Vagina (tissue), 2 donors: Measurements from ENCODE around the gene TRIM44. TPM values are rescaled to one million over a fixed set of nuclear protein-coding genes. Genes with fewer than 3 reads are reported as not detected.

Experiments used
- DNase-seq, 2 donors: peaks; one replicate each; pipeline ENCODE4 v3.0.0-alpha.2; 2017; ENCODE audit errors: extremely low spot score in 2 of 2
- H3K27ac ChIP-seq: fragments of 200-600 bp; sonication (generic); one replicate; pipeline ENCODE4 v1.5.1; 2019
- H3K27me3 ChIP-seq: fragments of 200-600 bp; sonication (generic); one replicate; pipeline ENCODE4 v1.5.1; 2019
- H3K36me3 ChIP-seq, 2 donors: fragments of 200-600 bp; sonication (generic); one replicate each; pipeline ENCODE4 v1.5.1; 2017 to 2019
- H3K4me1 ChIP-seq: fragments of 200-600 bp; sonication (generic); one replicate; pipeline ENCODE4 v1.5.1; 2019
- H3K4me3 ChIP-seq, 2 donors: fragments of 200-600 bp; sonication (generic); 1 replicate in 1 of 2; 2 replicates in 1 of 2; pipeline ENCODE4 v1.5.1; 2016 to 2019
- H3K9me3 ChIP-seq: fragments of 200-600 bp; sonication (generic); one replicate; pipeline ENCODE4 v1.5.1; 2019
- POLR2A ChIP-seq, 2 donors: fragments of 450-650 bp; IDR thresholded peaks; one replicate each; pipeline ENCODE4 v1.6.1; 2017; ENCODE audit warnings: antibody characterized with exemption in 2 of 2, mild to moderate bottlenecking in 2 of 2, moderate library complexity in 2 of 2
- POLR2AphosphoS5 ChIP-seq, 2 donors: sonication (generic); formaldehyde crosslinking; IDR thresholded peaks; one replicate each; pipeline ENCODE4 v1.9.0; 2017; ENCODE audit warnings: antibody characterized with exemption in 2 of 2, mild to moderate bottlenecking in 2 of 2, low read depth in 1 of 2; ENCODE audit not compliant: insufficient read depth in 1 of 2
- intact Hi-C: fragments of 100-400 bp; cut with DNase I; formaldehyde crosslinking; loops from one replicate; pipeline ENCODE4 v1.15.1; 2023
- total RNA-seq: library from RNA; depleted of rRNA; stranded (reverse); fragments of >200 nt; gene quantifications from one replicate; pipeline ENCODE4 v1.2.3, GENCODE V29; 2016
- TF ChIP-seq, protein P1 (sequence below), 3 experiments: fragments of 450-650 bp in 2 of 3; fragments of 200-600 bp in 1 of 3; sonication (generic) in 1 of 3; IDR thresholded peaks; one replicate each; pipeline ENCODE4 v1.5.1; 2017 to 2019; ENCODE audit warnings: antibody characterized with exemption in 3 of 3, mild to moderate bottlenecking in 2 of 3, moderate library complexity in 2 of 3

TRIM44 gene
- total RNA-seq, 1 donor from 2014 or later = 27.7 TPM

- Histone ChIP-seq H3K9me3 (no peaks in the 10 kb centered on the region), H3K4me3 (no peak overlapping the region), H3K36me3 (no peaks in the 10 kb centered on the region), H3K27ac (no peak overlapping the region), H3K4me1 (peaks cover 12% of the 10 kb centered on the region), H3K27me3 (no peaks in the 10 kb centered on the region)
- TF ChIP-seq, protein P1, sequence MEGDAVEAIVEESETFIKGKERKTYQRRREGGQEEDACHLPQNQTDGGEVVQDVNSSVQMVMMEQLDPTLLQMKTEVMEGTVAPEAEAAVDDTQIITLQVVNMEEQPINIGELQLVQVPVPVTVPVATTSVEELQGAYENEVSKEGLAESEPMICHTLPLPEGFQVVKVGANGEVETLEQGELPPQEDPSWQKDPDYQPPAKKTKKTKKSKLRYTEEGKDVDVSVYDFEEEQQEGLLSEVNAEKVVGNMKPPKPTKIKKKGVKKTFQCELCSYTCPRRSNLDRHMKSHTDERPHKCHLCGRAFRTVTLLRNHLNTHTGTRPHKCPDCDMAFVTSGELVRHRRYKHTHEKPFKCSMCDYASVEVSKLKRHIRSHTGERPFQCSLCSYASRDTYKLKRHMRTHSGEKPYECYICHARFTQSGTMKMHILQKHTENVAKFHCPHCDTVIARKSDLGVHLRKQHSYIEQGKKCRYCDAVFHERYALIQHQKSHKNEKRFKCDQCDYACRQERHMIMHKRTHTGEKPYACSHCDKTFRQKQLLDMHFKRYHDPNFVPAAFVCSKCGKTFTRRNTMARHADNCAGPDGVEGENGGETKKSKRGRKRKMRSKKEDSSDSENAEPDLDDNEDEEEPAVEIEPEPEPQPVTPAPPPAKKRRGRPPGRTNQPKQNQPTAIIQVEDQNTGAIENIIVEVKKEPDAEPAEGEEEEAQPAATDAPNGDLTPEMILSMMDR (IDR thresholded peaks at IDR 0.05) = no peak
- no peak for TF ChIP-seq POLR2A (IDR thresholded peaks at IDR 0.05)
- no peak for TF ChIP-seq POLR2AphosphoS5 (IDR thresholded peaks at IDR 0.05; ENCODE audit: insufficient read depth in 1 of 2, low read depth in 1 of 2)
- intact Hi-C loops = loop anchor here (10.0 kb wide), 1 partner anchor 450 kb away; no protein-coding TSS in a partner anchor
- no peak for DNase-seq
Observed at GRCh38 chr11:35814720-35815305, 152.2 kb downstream of the TRIM44 start.

- TF ChIP-seq, protein P1 (IDR thresholded peaks at IDR 0.05) = no peak
- TF ChIP-seq POLR2AphosphoS5 (IDR thresholded peaks at IDR 0.05; ENCODE audit: insufficient read depth in 1 of 2, low read depth in 1 of 2) (no peak), POLR2A (IDR thresholded peaks at IDR 0.05) (no peak)
- H3K27me3 ChIP-seq = no peaks in the 10 kb centered on the region
- H3K27ac ChIP-seq = no peak overlapping the region
- intact Hi-C loops = loop anchor here (10.0 kb wide), 1 partner anchor 449 kb away; no protein-coding TSS in a partner anchor
- peaks cover 12% of the 10 kb centered on the region for H3K4me1 ChIP-seq
- H3K36me3 ChIP-seq = no peaks in the 10 kb centered on the region
- no peak overlapping the region for H3K4me3 ChIP-seq
- no peak for DNase-seq
- H3K9me3 ChIP-seq = no peaks in the 10 kb centered on the region
Observed at GRCh38 chr11:35815556-35816315, 153.2 kb downstream of the TRIM44 start.

- H3K4me3 ChIP-seq = no peak overlapping the region
- intact Hi-C loops = loop anchor here (10.0 kb wide), 1 partner anchor 206 kb away; the partner anchor contains the start of gene FJX1
- H3K4me1 ChIP-seq = peaks cover 14% of the 10 kb centered on the region
- TF ChIP-seq POLR2A (IDR thresholded peaks at IDR 0.05) (no peak), POLR2AphosphoS5 (IDR thresholded peaks at IDR 0.05; ENCODE audit: insufficient read depth in 1 of 2, low read depth in 1 of 2) (no peak)
- TF ChIP-seq, protein P1 (IDR thresholded peaks at IDR 0.05) = no peak
- H3K36me3 ChIP-seq = no peaks in the 10 kb centered on the region
- no peaks in the 10 kb centered on the region for H3K9me3 ChIP-seq
- no peaks in the 10 kb centered on the region for H3K27me3 ChIP-seq
- peak in 1 of 2 donors; percentile 43 for DNase-seq
- no peak overlapping the region for H3K27ac ChIP-seq
Observed at GRCh38 chr11:35820614-35821013, 158.0 kb downstream of the TRIM44 start.

- H3K4me1 ChIP-seq = peaks cover 14% of the 10 kb centered on the region
- no peak for TF ChIP-seq POLR2A (IDR thresholded peaks at IDR 0.05)
- TF ChIP-seq, protein P1 (IDR thresholded peaks at IDR 0.05) = no peak
- DNase-seq = no peak
- no peaks in the 10 kb centered on the region for H3K27me3 ChIP-seq
- no peaks in the 10 kb centered on the region for H3K36me3 ChIP-seq
- intact Hi-C loops = loop anchor here (10.0 kb wide), 1 partner anchor 208 kb away; the partner anchor contains the start of gene FJX1
- H3K4me3 ChIP-seq = no peak overlapping the region
- H3K27ac ChIP-seq = no peak overlapping the region
- H3K9me3 ChIP-seq = no peaks in the 10 kb centered on the region
Observed at GRCh38 chr11:35822815-35823495, 160.4 kb downstream of the TRIM44 start.
